ENCODE data around the gene ZYG11B. TPM values are rescaled to one million over a fixed set of nuclear protein-coding genes. Genes with fewer than 3 reads are reported as not detected.

ZYG11B gene
- total and polyA plus RNA-seq, 8 donors, result 3.5 to 56.9 (median 15.7) TPM

GRCh38 chr1:52679498-52679897 lies 46.8 kb upstream of the ZYG11B start:
- Histone ChIP-seq H3K4me1 (peaks cover 0 to 12% (median 10%) of the 10 kb centered on the region in 4 donors), H3K27ac (no peak overlapping the region), H3K4me3 (no peak overlapping the region), H3K9me3 (no peaks in the 10 kb centered on the region), H3K36me3 (no peaks in the 10 kb centered on the region), H3K27me3 (no peaks in the 10 kb centered on the region)
- WGBS, 5 donors, result 81 to 89% (median 85%) methylated on average over 5 of the region's 5 CpGs
- TF ChIP-seq CTCF (IDR thresholded peaks at IDR 0.05) (no peak), EP300 (IDR thresholded peaks at IDR 0.05) (no peak), POLR2A (IDR thresholded peaks at IDR 0.05) (no peak), POLR2AphosphoS5 (IDR thresholded peaks at IDR 0.05) (no peak)
- DNase-seq, result no peak
- intact Hi-C loops (cut with DNase I; ENCODE audit: low total_unique reads), result no loop called here

- intact Hi-C loops (cut with DNase I; ENCODE audit: low total_unique reads), result no loop called here
- TF ChIP-seq CTCF (IDR thresholded peaks at IDR 0.05) (no peak), POLR2AphosphoS5 (IDR thresholded peaks at IDR 0.05) (no peak), POLR2A (IDR thresholded peaks at IDR 0.05) (no peak), EP300 (IDR thresholded peaks at IDR 0.05) (no peak)
- no peak for DNase-seq
- Histone ChIP-seq H3K27me3 (no peaks in the 10 kb centered on the region), H3K36me3 (peaks cover 0 to 6% (median 2%) of the 10 kb centered on the region in 4 donors), H3K4me1 (peaks cover 0 to 12% (median 10%) of the 10 kb centered on the region in 4 donors), H3K27ac (no peak overlapping the region), H3K4me3 (no peak overlapping the region), H3K9me3 (no peaks in the 10 kb centered on the region)
- 82 to 90% (median 85%) methylated on average over 3 of the region's 3 CpGs for WGBS, 5 donors
Observed at GRCh38 chr1:52680353-52680752, 45.9 kb upstream of the ZYG11B start.

GRCh38 chr1:52681136-52681535 lies 45.1 kb upstream of the ZYG11B start:
- H3K4me1 ChIP-seq, result peaks cover 0 to 12% (median 10%) of the 10 kb centered on the region in 4 donors
- peaks cover 0 to 7% (median 3%) of the 10 kb centered on the region in 4 donors for H3K36me3 ChIP-seq
- no peak for TF ChIP-seq POLR2A (IDR thresholded peaks at IDR 0.05)
- no peak for TF ChIP-seq EP300 (IDR thresholded peaks at IDR 0.05)
- TF ChIP-seq POLR2AphosphoS5 (IDR thresholded peaks at IDR 0.05), result no peak
- TF ChIP-seq CTCF (IDR thresholded peaks at IDR 0.05), result no peak
- intact Hi-C loops (cut with DNase I; ENCODE audit: low total_unique reads), result no loop called here
- no peak overlapping the region for H3K4me3 ChIP-seq
- WGBS, 5 donors, result 87 to 94% (median 90%) methylated on average over 4 of the region's 4 CpGs
- DNase-seq, result no peak
- H3K27me3 ChIP-seq, result no peaks in the 10 kb centered on the region
- no peak overlapping the region for H3K27ac ChIP-seq
- H3K9me3 ChIP-seq, result no peaks in the 10 kb centered on the region

GRCh38 chr1:52683367-52683940 lies 42.8 kb upstream of the ZYG11B start:
- Histone ChIP-seq H3K36me3 (peaks cover 10 to 28% (median 25%) of the 10 kb centered on the region in 4 donors), H3K4me1 (no peaks in the 10 kb centered on the region), H3K27me3 (no peaks in the 10 kb centered on the region), H3K9me3 (no peaks in the 10 kb centered on the region), H3K4me3 (no peak overlapping the region), H3K27ac (no peak overlapping the region)
- no peak for DNase-seq
- 90 to 96% (median 92%) methylated on average over 4 of the region's 4 CpGs for WGBS, 5 donors
- intact Hi-C loops (cut with DNase I; ENCODE audit: low total_unique reads), result no loop called here
- TF ChIP-seq POLR2AphosphoS5 (IDR thresholded peaks at IDR 0.05) (no peak), POLR2A (IDR thresholded peaks at IDR 0.05) (no peak), EP300 (IDR thresholded peaks at IDR 0.05) (no peak), CTCF (IDR thresholded peaks at IDR 0.05) (no peak)
